ENCODE data around the gene MAPK14.

DNA sequence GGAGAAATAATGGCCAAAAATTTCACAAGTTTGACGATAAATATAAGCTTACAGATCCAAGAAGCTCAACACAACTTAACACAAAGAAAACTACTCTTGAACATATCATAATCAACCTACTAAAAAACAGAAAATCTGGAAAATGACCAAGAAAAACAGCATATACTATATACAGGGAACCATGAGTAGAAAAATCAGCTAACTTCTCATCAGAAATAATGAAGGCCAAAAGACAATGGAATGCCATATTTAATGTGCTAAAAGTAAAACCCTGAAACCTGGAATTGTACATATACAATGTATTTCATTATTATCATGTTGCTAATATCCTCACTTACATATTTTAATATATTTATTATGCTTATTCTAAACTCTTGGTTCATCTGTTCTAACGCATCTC, 128.1 kb downstream of the MAPK14 start:
- TF ChIP-seq EZH2phosphoT487 (IDR thresholded peaks at IDR 0.05; ENCODE audit: insufficient read depth, low read depth) (no peak), EZH2 (IDR thresholded peaks at IDR 0.05; ENCODE audit: insufficient read depth, poor library complexity, severe bottlenecking) (no peak)

Measured in GM23248 (cell line).